ENCODE results near the gene ERI3. TPM values are rescaled to one million over a fixed set of nuclear protein-coding genes. Genes with fewer than 3 reads are reported as not detected.

Gene ERI3
- total RNA-seq, 1 donor from 2014 or later, result 40.6 TPM

- Mint-ChIP-seq H3K27ac (no peak overlapping the region), H3K9me3 (no peaks in the 10 kb centered on the region), H3K4me1 (ENCODE audit: low read depth) (no peaks in the 10 kb centered on the region), H3K4me3 (ENCODE audit: low read depth) (no peak overlapping the region), H3K27me3 (ENCODE audit: low read depth) (no peaks in the 10 kb centered on the region), H3K36me3 (ENCODE audit: low read depth) (peaks cover 27% of the 10 kb centered on the region)
- intact Hi-C loops (cut with micrococcal nuclease), result no loop called here
- no peak for DNase-seq (ENCODE audit: low spot score)
Measured at GRCh38 chr1:44222397-44223186, 132.5 kb downstream of the ERI3 start.

- Mint-ChIP-seq H3K27ac (no peak overlapping the region), H3K36me3 (ENCODE audit: low read depth) (peaks cover 33% of the 10 kb centered on the region), H3K4me1 (ENCODE audit: low read depth) (no peaks in the 10 kb centered on the region), H3K9me3 (no peaks in the 10 kb centered on the region), H3K4me3 (ENCODE audit: low read depth) (no peak overlapping the region), H3K27me3 (ENCODE audit: low read depth) (no peaks in the 10 kb centered on the region)
- DNase-seq (ENCODE audit: low spot score), result no peak
- intact Hi-C loops (cut with micrococcal nuclease), result no loop called here
Measured at GRCh38 chr1:44221769-44222168, 133.3 kb downstream of the ERI3 start.

GRCh38 chr1:44220755-44221154 is 134.3 kb downstream of the ERI3 start:
- Mint-ChIP-seq H3K4me1 (ENCODE audit: low read depth) (no peaks in the 10 kb centered on the region), H3K4me3 (ENCODE audit: low read depth) (no peak overlapping the region), H3K9me3 (no peaks in the 10 kb centered on the region), H3K27ac (no peak overlapping the region), H3K36me3 (ENCODE audit: low read depth) (peaks cover 42% of the 10 kb centered on the region), H3K27me3 (ENCODE audit: low read depth) (no peaks in the 10 kb centered on the region)
- intact Hi-C loops (cut with micrococcal nuclease), result no loop called here
- no peak for DNase-seq (ENCODE audit: low spot score)

GRCh38 chr1:44220001-44220751 is 134.9 kb downstream of the ERI3 start:
- no peak for DNase-seq (ENCODE audit: low spot score)
- intact Hi-C loops (cut with micrococcal nuclease), result no loop called here
- peaks cover 45% of the 10 kb centered on the region for H3K36me3 Mint-ChIP-seq (ENCODE audit: low read depth)
- H3K27me3 Mint-ChIP-seq (ENCODE audit: low read depth), result no peaks in the 10 kb centered on the region
- H3K4me3 Mint-ChIP-seq (ENCODE audit: low read depth), result no peak overlapping the region
- H3K9me3 Mint-ChIP-seq, result no peaks in the 10 kb centered on the region
- no peak overlapping the region for H3K27ac Mint-ChIP-seq
- H3K4me1 Mint-ChIP-seq (ENCODE audit: low read depth), result peaks cover 2% of the 10 kb centered on the region

GRCh38 chr1:44219301-44219626 is 135.8 kb downstream of the ERI3 start:
- H3K27ac Mint-ChIP-seq, result no peak overlapping the region
- H3K9me3 Mint-ChIP-seq, result no peaks in the 10 kb centered on the region
- H3K4me1 Mint-ChIP-seq (ENCODE audit: low read depth), result peaks cover 7% of the 10 kb centered on the region
- intact Hi-C loops (cut with micrococcal nuclease), result no loop called here
- H3K27me3 Mint-ChIP-seq (ENCODE audit: low read depth), result no peaks in the 10 kb centered on the region
- peaks cover 47% of the 10 kb centered on the region for H3K36me3 Mint-ChIP-seq (ENCODE audit: low read depth)
- no peak overlapping the region for H3K4me3 Mint-ChIP-seq (ENCODE audit: low read depth)
- no peak for DNase-seq (ENCODE audit: low spot score)

GRCh38 chr1:44218503-44219300 is 136.4 kb downstream of the ERI3 start:
- DNase-seq (ENCODE audit: low spot score), result no peak
- Mint-ChIP-seq H3K4me3 (ENCODE audit: low read depth) (no peak overlapping the region), H3K4me1 (ENCODE audit: low read depth) (peaks cover 12% of the 10 kb centered on the region), H3K9me3 (no peaks in the 10 kb centered on the region), H3K27ac (no peak overlapping the region), H3K36me3 (ENCODE audit: low read depth) (peaks cover 48% of the 10 kb centered on the region), H3K27me3 (ENCODE audit: low read depth) (no peaks in the 10 kb centered on the region)
- intact Hi-C loops (cut with micrococcal nuclease), result loop anchor here (1.0 kb wide), 1 partner anchor 100 kb away; no protein-coding TSS in a partner anchor

GRCh38 chr1:44217809-44218410 is 137.1 kb downstream of the ERI3 start:
- Mint-ChIP-seq H3K27me3 (ENCODE audit: low read depth) (no peaks in the 10 kb centered on the region), H3K4me1 (ENCODE audit: low read depth) (peaks cover 14% of the 10 kb centered on the region), H3K4me3 (ENCODE audit: low read depth) (no peak overlapping the region), H3K27ac (no peak overlapping the region), H3K36me3 (ENCODE audit: low read depth) (peaks cover 51% of the 10 kb centered on the region), H3K9me3 (no peaks in the 10 kb centered on the region)
- intact Hi-C loops (cut with micrococcal nuclease), result loop anchor here (1.0 kb wide), 1 partner anchor 100 kb away; no protein-coding TSS in a partner anchor
- peak; percentile 62 for DNase-seq (ENCODE audit: low spot score)

GRCh38 chr1:44213222-44214112 is 141.6 kb downstream of the ERI3 start, which contains the start of gene DMAP1:
TSS of gene DMAP1 (plus strand) at chr1:44213471. CDS start at chr1:44213754, 283 bp downstream.
- Mint-ChIP-seq H3K36me3 (ENCODE audit: low read depth) (peaks cover 32% of the 10 kb centered on the region), H3K27me3 (ENCODE audit: low read depth) (peaks cover 1% of the 10 kb centered on the region), H3K4me3 (ENCODE audit: low read depth) (peak within 1 kb of the TSS; percentile 95), H3K27ac (peak within 1 kb of the TSS; percentile 89), H3K9me3 (no peaks in the 10 kb centered on the region), H3K4me1 (ENCODE audit: low read depth) (peaks cover 24% of the 10 kb centered on the region)
- DNase-seq (ENCODE audit: low spot score), result peak; percentile 81
- intact Hi-C loops (cut with micrococcal nuclease), result no loop called here

GRCh38 chr1:44212355-44213221 is 142.5 kb downstream of the ERI3 start:
- H3K36me3 Mint-ChIP-seq (ENCODE audit: low read depth), result peaks cover 24% of the 10 kb centered on the region
- peaks cover 1% of the 10 kb centered on the region for H3K27me3 Mint-ChIP-seq (ENCODE audit: low read depth)
- peak overlapping the region; percentile 95 for H3K4me3 Mint-ChIP-seq (ENCODE audit: low read depth)
- H3K9me3 Mint-ChIP-seq, result no peaks in the 10 kb centered on the region
- peaks cover 24% of the 10 kb centered on the region for H3K4me1 Mint-ChIP-seq (ENCODE audit: low read depth)
- intact Hi-C loops (cut with micrococcal nuclease), result no loop called here
- DNase-seq (ENCODE audit: low spot score), result no peak
- peak overlapping the region; percentile 89 for H3K27ac Mint-ChIP-seq

- Mint-ChIP-seq H3K27me3 (ENCODE audit: low read depth) (peaks cover 1% of the 10 kb centered on the region), H3K36me3 (ENCODE audit: low read depth) (peaks cover 9% of the 10 kb centered on the region), H3K27ac (no peak overlapping the region), H3K4me1 (ENCODE audit: low read depth) (peaks cover 24% of the 10 kb centered on the region), H3K9me3 (no peaks in the 10 kb centered on the region), H3K4me3 (ENCODE audit: low read depth) (no peak overlapping the region)
- DNase-seq (ENCODE audit: low spot score), result no peak
- intact Hi-C loops (cut with micrococcal nuclease), result no loop called here
Measured at GRCh38 chr1:44210595-44210994, 144.5 kb downstream of the ERI3 start.

- H3K27me3 Mint-ChIP-seq (ENCODE audit: low read depth), result peaks cover 5% of the 10 kb centered on the region
Measured at GRCh38 chr1:44208226-44208625, 146.8 kb downstream of the ERI3 start.

More at GRCh38 chr1:44208226-44208625, 146.8 kb downstream of the ERI3 start:
- H3K9me3 Mint-ChIP-seq, result no peaks in the 10 kb centered on the region
- intact Hi-C loops (cut with micrococcal nuclease), result no loop called here
- no peak overlapping the region for H3K4me3 Mint-ChIP-seq (ENCODE audit: low read depth)
- no peak for DNase-seq (ENCODE audit: low spot score)
- no peaks in the 10 kb centered on the region for H3K36me3 Mint-ChIP-seq (ENCODE audit: low read depth)
- H3K4me1 Mint-ChIP-seq (ENCODE audit: low read depth), result peaks cover 10% of the 10 kb centered on the region
- H3K27ac Mint-ChIP-seq, result no peak overlapping the region
